ENCODE measurements around the gene MTMR2.

DNA sequence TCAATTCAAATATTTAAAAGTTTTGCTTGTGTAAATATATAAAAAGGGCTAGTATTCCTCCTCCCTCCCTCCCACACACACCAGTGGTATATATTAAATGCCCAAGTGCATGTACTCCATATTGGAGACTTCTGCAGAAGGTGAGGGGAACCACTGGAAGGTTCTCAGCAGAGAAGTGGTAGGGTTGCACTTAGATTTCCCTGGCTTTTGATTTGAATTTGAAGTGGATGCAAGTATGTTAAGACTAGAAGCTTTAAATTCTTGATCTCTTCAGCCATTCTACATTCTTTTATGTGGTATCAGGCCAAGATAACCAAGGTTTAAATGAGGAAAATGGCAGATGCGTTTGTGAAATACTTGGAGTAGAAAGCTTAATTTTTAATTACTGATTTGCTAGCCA lies 90.5 kb downstream of the MTMR2 start:
- TF ChIP-seq, protein P1, sequence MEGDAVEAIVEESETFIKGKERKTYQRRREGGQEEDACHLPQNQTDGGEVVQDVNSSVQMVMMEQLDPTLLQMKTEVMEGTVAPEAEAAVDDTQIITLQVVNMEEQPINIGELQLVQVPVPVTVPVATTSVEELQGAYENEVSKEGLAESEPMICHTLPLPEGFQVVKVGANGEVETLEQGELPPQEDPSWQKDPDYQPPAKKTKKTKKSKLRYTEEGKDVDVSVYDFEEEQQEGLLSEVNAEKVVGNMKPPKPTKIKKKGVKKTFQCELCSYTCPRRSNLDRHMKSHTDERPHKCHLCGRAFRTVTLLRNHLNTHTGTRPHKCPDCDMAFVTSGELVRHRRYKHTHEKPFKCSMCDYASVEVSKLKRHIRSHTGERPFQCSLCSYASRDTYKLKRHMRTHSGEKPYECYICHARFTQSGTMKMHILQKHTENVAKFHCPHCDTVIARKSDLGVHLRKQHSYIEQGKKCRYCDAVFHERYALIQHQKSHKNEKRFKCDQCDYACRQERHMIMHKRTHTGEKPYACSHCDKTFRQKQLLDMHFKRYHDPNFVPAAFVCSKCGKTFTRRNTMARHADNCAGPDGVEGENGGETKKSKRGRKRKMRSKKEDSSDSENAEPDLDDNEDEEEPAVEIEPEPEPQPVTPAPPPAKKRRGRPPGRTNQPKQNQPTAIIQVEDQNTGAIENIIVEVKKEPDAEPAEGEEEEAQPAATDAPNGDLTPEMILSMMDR (IDR thresholded peaks at IDR 0.05), result no peak
- TF ChIP-seq EZH2 (IDR thresholded peaks at IDR 0.05) (no peak), EZH2phosphoT487 (IDR thresholded peaks at IDR 0.05) (no peak)

Data from neural progenitor cell (in vitro differentiated cells).